Hepatocyte (in vitro differentiated cells): ENCODE measurements around the gene HTR3A. TPM values are rescaled to one million over a fixed set of nuclear protein-coding genes. Genes with fewer than 3 reads are reported as not detected.

Experiments
- DNase-seq: peaks from one replicate; pipeline ENCODE4 v3.0.0-alpha.2; 2016; ENCODE audit warnings: low spot score
- H2AFZ ChIP-seq: fragments of 200-600 bp; sonication (generic); 2 replicates; pipeline ENCODE4 v1.6.0; 2016; ENCODE audit warnings: antibody characterized with exemption, mild to moderate bottlenecking
- H3K27ac ChIP-seq: fragments of 200-600 bp; sonication (generic); 2 replicates; pipeline ENCODE4 v1.5.1; 2016; ENCODE audit warnings: mild to moderate bottlenecking
- H3K27me3 ChIP-seq: fragments of 200-600 bp; sonication (generic); 2 replicates; pipeline ENCODE4 v1.6.1; 2016
- H3K36me3 ChIP-seq: fragments of 200-600 bp; sonication (generic); replicated peaks from 2 replicates; pipeline ENCODE4 v1.5.1; 2016; ENCODE audit warnings: low read depth; ENCODE audit not compliant: insufficient read depth
- H3K4me1 ChIP-seq: fragments of 200-600 bp; sonication (generic); 2 replicates; pipeline ENCODE4 v1.5.1; 2016; ENCODE audit warnings: mild to moderate bottlenecking, moderate library complexity; ENCODE audit not compliant: insufficient read depth
- H3K4me2 ChIP-seq: fragments of 200-600 bp; sonication (generic); 2 replicates; pipeline ENCODE4 v1.6.0; 2016
- H3K4me3 ChIP-seq: fragments of 200-600 bp; sonication (generic); 2 replicates; pipeline ENCODE4 v1.5.1; 2016; ENCODE audit warnings: mild to moderate bottlenecking
- H3K79me2 ChIP-seq: fragments of 200-600 bp; sonication (generic); 2 replicates; pipeline ENCODE4 v1.6.0; 2017; ENCODE audit warnings: mild to moderate bottlenecking
- H3K9me2 ChIP-seq: fragments of 200-600 bp; sonication (generic); replicated peaks from 2 replicates; pipeline ENCODE4 v1.6.0; 2017; ENCODE audit warnings: mild to moderate bottlenecking; ENCODE audit not compliant: insufficient read depth
- H3K9me3 ChIP-seq: fragments of 200-600 bp; sonication (generic); 2 replicates; pipeline ENCODE4 v1.5.1; 2016; ENCODE audit warnings: low read depth, mild to moderate bottlenecking
- H4K20me1 ChIP-seq: fragments of 200-600 bp; sonication (generic); 2 replicates; pipeline ENCODE4 v1.6.0; 2016; ENCODE audit warnings: mild to moderate bottlenecking; ENCODE audit not compliant: insufficient read depth, poor library complexity, severe bottlenecking
- EZH2 ChIP-seq: fragments of 200-600 bp; sonication (generic); IDR thresholded peaks from 2 replicates; pipeline ENCODE4 v1.6.1; 2016; ENCODE audit warnings: antibody characterized with exemption, mild to moderate bottlenecking, borderline replicate concordance
- EZH2phosphoT487 ChIP-seq: fragments of 200-600 bp; sonication (generic); IDR thresholded peaks from one replicate; pipeline ENCODE4 v1.6.1; 2018; ENCODE audit warnings: antibody characterized with exemption, mild to moderate bottlenecking, low read depth, moderate library complexity; ENCODE audit not compliant: unreplicated experiment, severe bottlenecking
- WGBS: methylation state at CpG from one replicate; pipeline ENCODE4 v1.1.6; 2016; ENCODE audit warnings: low lambda C conversion rate; ENCODE audit errors: missing lambda C conversion rate; 5-methylcytosine and 5-hydroxymethylcytosine counted together
- polyA plus RNA-seq: library from polyadenylated mRNA; unstranded; fragments of >200 nt; fragmentation: Nextera tagmentation; extraction: Ambion mirVana; gene quantifications from 2 replicates; pipeline ENCODE4 v1.2.1, GENCODE V29; 2016
- total RNA-seq: library from RNA; depleted of rRNA; stranded (reverse); fragments of >200 nt; gene quantifications from 2 replicates; pipeline ENCODE4 v1.2.3, GENCODE V29; 2014
- TF ChIP-seq, protein P1 (sequence below): fragments of 200-600 bp; sonication (generic); IDR thresholded peaks from 2 replicates; pipeline ENCODE4 v1.5.1; 2016; ENCODE audit warnings: antibody characterized with exemption, mild to moderate bottlenecking; ENCODE audit not compliant: poor library complexity

HTR3A gene
- total and polyA plus RNA-seq, 2 experiments from 2014 or later: not detected

DNA sequence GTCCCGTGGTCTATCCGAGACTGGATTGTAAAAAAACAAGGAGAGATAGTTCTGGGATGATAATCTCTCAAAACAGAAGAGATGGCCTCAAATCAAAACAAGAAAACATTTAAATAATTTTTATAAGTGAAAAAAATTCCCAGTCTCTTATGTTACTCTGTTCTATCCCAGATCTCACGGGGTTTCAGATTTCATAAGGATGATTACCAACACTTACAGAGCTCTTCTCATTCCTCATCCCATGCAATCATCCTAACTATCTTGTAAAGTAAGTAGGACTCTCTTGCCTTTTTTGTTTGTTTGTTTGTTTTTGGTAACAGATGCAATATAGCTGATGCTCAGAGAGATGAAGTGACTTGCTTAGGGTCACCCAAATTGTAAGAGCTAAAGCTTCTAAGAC, 64.6 kb downstream of the HTR3A start:
- H3K27me3 ChIP-seq: no peaks in the 10 kb centered on the region
- no peaks in the 10 kb centered on the region for H3K9me3 ChIP-seq
- H3K79me2 ChIP-seq: no peaks in the 10 kb centered on the region
- H3K4me3 ChIP-seq: no peak overlapping the region
- WGBS: 66% methylated on average over 3 of the region's 3 CpGs
- TF ChIP-seq, protein P1, sequence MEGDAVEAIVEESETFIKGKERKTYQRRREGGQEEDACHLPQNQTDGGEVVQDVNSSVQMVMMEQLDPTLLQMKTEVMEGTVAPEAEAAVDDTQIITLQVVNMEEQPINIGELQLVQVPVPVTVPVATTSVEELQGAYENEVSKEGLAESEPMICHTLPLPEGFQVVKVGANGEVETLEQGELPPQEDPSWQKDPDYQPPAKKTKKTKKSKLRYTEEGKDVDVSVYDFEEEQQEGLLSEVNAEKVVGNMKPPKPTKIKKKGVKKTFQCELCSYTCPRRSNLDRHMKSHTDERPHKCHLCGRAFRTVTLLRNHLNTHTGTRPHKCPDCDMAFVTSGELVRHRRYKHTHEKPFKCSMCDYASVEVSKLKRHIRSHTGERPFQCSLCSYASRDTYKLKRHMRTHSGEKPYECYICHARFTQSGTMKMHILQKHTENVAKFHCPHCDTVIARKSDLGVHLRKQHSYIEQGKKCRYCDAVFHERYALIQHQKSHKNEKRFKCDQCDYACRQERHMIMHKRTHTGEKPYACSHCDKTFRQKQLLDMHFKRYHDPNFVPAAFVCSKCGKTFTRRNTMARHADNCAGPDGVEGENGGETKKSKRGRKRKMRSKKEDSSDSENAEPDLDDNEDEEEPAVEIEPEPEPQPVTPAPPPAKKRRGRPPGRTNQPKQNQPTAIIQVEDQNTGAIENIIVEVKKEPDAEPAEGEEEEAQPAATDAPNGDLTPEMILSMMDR: no peak
- no peak for TF ChIP-seq EZH2
- TF ChIP-seq EZH2phosphoT487: no peak
- H2AFZ ChIP-seq: no peak overlapping the region
- no peak for DNase-seq
- no peaks in the 10 kb centered on the region for H3K9me2 ChIP-seq
- H3K27ac ChIP-seq: peak overlapping the region; percentile 83
- no peaks in the 10 kb centered on the region for H3K36me3 ChIP-seq
- no peaks in the 10 kb centered on the region for H4K20me1 ChIP-seq
- H3K4me2 ChIP-seq: no peak overlapping the region
- peaks cover 17% of the 10 kb centered on the region for H3K4me1 ChIP-seq

Other genes with a start within 250 kb of the HTR3A start
- 19.5 and 22.3 TPM in 2 replicates for gene ZW10, start 201.4 kb upstream of the HTR3A start, total RNA-seq
- 12.7 and 15.4 TPM in 2 replicates for gene ZW10, start 201.4 kb upstream of the HTR3A start, polyA plus RNA-seq
- not detected in 2 replicates for gene CLDN25, start 195.3 kb upstream of the HTR3A start, total RNA-seq
- not detected in 2 replicates for gene CLDN25, start 195.3 kb upstream of the HTR3A start, polyA plus RNA-seq
- gene USP28, start 99.5 kb upstream of the HTR3A start, total RNA-seq: 32.1 and 39.5 TPM in 2 replicates
- gene USP28, start 99.5 kb upstream of the HTR3A start, polyA plus RNA-seq: 12.5 and 16.1 TPM in 2 replicates
- gene HTR3B, start 70.3 kb upstream of the HTR3A start, total RNA-seq: 0.16 and 0.77 TPM in 2 replicates
- 0.42 TPM in 1 of 2 replicates, not detected in the other for gene HTR3B, start 70.3 kb upstream of the HTR3A start, polyA plus RNA-seq
- 21.0 and 30.1 TPM in 2 replicates for gene ZBTB16, start 84.6 kb downstream of the HTR3A start, total RNA-seq
- 52.3 and 67.5 TPM in 2 replicates for gene ZBTB16, start 84.6 kb downstream of the HTR3A start, polyA plus RNA-seq